Suprapubic skin (tissue), 4 donors: Measurements from ENCODE around the gene SND1. TPM values are rescaled to one million over a fixed set of nuclear protein-coding genes. Genes with fewer than 3 reads are reported as not detected.

Experiments
- DNase-seq, 2 donors: peaks; one replicate each; pipeline ENCODE4 v3.0.0-alpha.2; 2019; ENCODE audit warnings: low spot score in 2 of 2
- H3K27ac ChIP-seq: fragments of 200-600 bp; sonication (generic); one replicate; pipeline ENCODE4 v1.5.1; 2019
- H3K27me3 ChIP-seq: fragments of 200-600 bp; sonication (generic); one replicate; pipeline ENCODE4 v1.5.1; 2019
- H3K36me3 ChIP-seq: fragments of 200-600 bp; sonication (generic); one replicate; pipeline ENCODE4 v1.5.1; 2019
- H3K4me1 ChIP-seq: fragments of 200-600 bp; sonication (generic); one replicate; pipeline ENCODE4 v1.5.1; 2019
- H3K4me3 ChIP-seq: fragments of 200-600 bp; sonication (generic); one replicate; pipeline ENCODE4 v1.5.1; 2019; ENCODE audit warnings: mild to moderate bottlenecking
- H3K9me3 ChIP-seq: fragments of 200-600 bp; sonication (generic); one replicate; pipeline ENCODE4 v1.5.1; 2019
- CTCF ChIP-seq, 2 donors: fragments of 200-600 bp in 1 of 2; fragments of 450-650 bp in 1 of 2; sonication (generic) in 1 of 2; IDR thresholded peaks; one replicate each; pipeline ENCODE4 v1.5.1; 2016 to 2019; ENCODE audit warnings: antibody characterized with exemption in 2 of 2, mild to moderate bottlenecking in 1 of 2, moderate library complexity in 1 of 2
- EP300 ChIP-seq: sonication (generic); formaldehyde crosslinking; IDR thresholded peaks from one replicate; pipeline ENCODE4 v1.6.1; 2017; ENCODE audit warnings: antibody characterized with exemption
- POLR2A ChIP-seq, 2 donors: fragments of 450-650 bp; IDR thresholded peaks; one replicate each; pipeline ENCODE4 v1.6.1; 2017; ENCODE audit warnings: antibody characterized with exemption in 2 of 2, mild to moderate bottlenecking in 2 of 2, moderate library complexity in 2 of 2
- POLR2AphosphoS5 ChIP-seq, 3 donors: sonication (generic); formaldehyde crosslinking; IDR thresholded peaks; one replicate each; pipeline ENCODE4 v1.6.1; 2017; ENCODE audit warnings: antibody characterized with exemption in 3 of 3
- WGBS: methylation state at CpG from one replicate; pipeline ENCODE4 v1.1.5; 2018; 5-methylcytosine and 5-hydroxymethylcytosine counted together
- total RNA-seq, 4 donors: library from RNA; depleted of rRNA; stranded (reverse); fragments of >200 nt; gene quantifications; one replicate each; pipeline ENCODE4 v1.1.0, GENCODE V29; 2016

Gene SND1
- total RNA-seq, 4 donors from 2014 or later = 72.2 to 99.8 (median 77.2) TPM

GRCh38 chr7:127731431-127732080 is 79.6 kb downstream of the SND1 start:
- no peak for DNase-seq
- Histone ChIP-seq H3K27ac (no peak overlapping the region), H3K9me3 (no peaks in the 10 kb centered on the region), H3K27me3 (no peaks in the 10 kb centered on the region), H3K4me1 (peaks cover 4% of the 10 kb centered on the region), H3K4me3 (no peak overlapping the region), H3K36me3 (peaks cover 37% of the 10 kb centered on the region)
- TF ChIP-seq POLR2A (IDR thresholded peaks at IDR 0.05) (no peak), POLR2AphosphoS5 (IDR thresholded peaks at IDR 0.05) (no peak), EP300 (no peak), CTCF (IDR thresholded peaks at IDR 0.05) (no peak)
- WGBS = 79% methylated on average over 10 of the region's 10 CpGs

DNA sequence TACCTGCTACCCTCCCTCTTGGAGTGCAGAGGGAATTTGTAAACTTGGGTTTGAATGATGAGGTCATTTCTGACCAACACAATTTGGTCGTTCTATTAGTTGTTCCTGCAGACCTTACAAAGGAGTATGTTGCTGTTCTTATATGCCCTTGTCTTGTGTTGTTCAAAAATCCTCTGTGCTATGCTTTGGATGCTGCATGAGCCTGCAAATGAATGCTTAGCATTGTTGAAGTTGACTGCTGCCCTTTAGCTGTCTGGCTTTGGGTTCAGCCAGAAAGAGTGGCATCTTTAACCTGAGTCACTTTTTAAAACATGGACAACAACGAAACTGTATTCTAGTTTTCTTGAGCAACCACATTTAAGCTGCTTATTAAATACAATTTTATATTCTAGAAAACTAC is 80.3 kb downstream of the SND1 start:
- TF ChIP-seq POLR2AphosphoS5 (IDR thresholded peaks at IDR 0.05) = no peak

GRCh38 chr7:127733986-127734385 is 82.0 kb downstream of the SND1 start:
- H3K4me1 ChIP-seq = peaks cover 4% of the 10 kb centered on the region
- peaks cover 22% of the 10 kb centered on the region for H3K36me3 ChIP-seq
- no peak for DNase-seq

More for the DNA sequence above, 80.3 kb downstream of the SND1 start:
- peaks cover 4% of the 10 kb centered on the region for H3K4me1 ChIP-seq
- peaks cover 32% of the 10 kb centered on the region for H3K36me3 ChIP-seq
- WGBS = 85% methylated on average over 2 of the region's 2 CpGs
- H3K9me3 ChIP-seq = no peaks in the 10 kb centered on the region
- H3K4me3 ChIP-seq = no peak overlapping the region
- H3K27ac ChIP-seq = no peak overlapping the region
- no peaks in the 10 kb centered on the region for H3K27me3 ChIP-seq
- DNase-seq = no peak

GRCh38 chr7:127736511-127736910 is 84.5 kb downstream of the SND1 start:
- Histone ChIP-seq H3K27me3 (no peaks in the 10 kb centered on the region), H3K4me3 (no peak overlapping the region), H3K4me1 (no peaks in the 10 kb centered on the region), H3K9me3 (no peaks in the 10 kb centered on the region), H3K36me3 (peaks cover 15% of the 10 kb centered on the region), H3K27ac (no peak overlapping the region)
- no peak for DNase-seq
- 89% methylated on average over 5 of the region's 5 CpGs for WGBS
- TF ChIP-seq POLR2AphosphoS5 (IDR thresholded peaks at IDR 0.05) (no peak), CTCF (IDR thresholded peaks at IDR 0.05) (no peak), EP300 (no peak), POLR2A (IDR thresholded peaks at IDR 0.05) (no peak)

More at GRCh38 chr7:127733986-127734385, 82.0 kb downstream of the SND1 start:
- no peaks in the 10 kb centered on the region for H3K9me3 ChIP-seq
- H3K27me3 ChIP-seq = no peaks in the 10 kb centered on the region
- H3K27ac ChIP-seq = no peak overlapping the region
- WGBS = 82% methylated on average over 3 of the region's 3 CpGs
- no peak overlapping the region for H3K4me3 ChIP-seq
- TF ChIP-seq EP300 (no peak), POLR2AphosphoS5 (IDR thresholded peaks at IDR 0.05) (no peak), CTCF (IDR thresholded peaks at IDR 0.05) (no peak), POLR2A (IDR thresholded peaks at IDR 0.05) (no peak)

- H3K27me3 ChIP-seq = no peaks in the 10 kb centered on the region
- WGBS = 94% methylated on average over 2 of the region's 2 CpGs
- no peak for DNase-seq
- TF ChIP-seq POLR2A (IDR thresholded peaks at IDR 0.05) (no peak), CTCF (IDR thresholded peaks at IDR 0.05) (no peak), POLR2AphosphoS5 (IDR thresholded peaks at IDR 0.05) (no peak), EP300 (no peak)
- no peak overlapping the region for H3K4me3 ChIP-seq
- no peak overlapping the region for H3K27ac ChIP-seq
- H3K9me3 ChIP-seq = no peaks in the 10 kb centered on the region
- no peaks in the 10 kb centered on the region for H3K4me1 ChIP-seq
- H3K36me3 ChIP-seq = peaks cover 10% of the 10 kb centered on the region
Measured at GRCh38 chr7:127738859-127739258, 86.9 kb downstream of the SND1 start.
